GM12878 (cell line): ENCODE data around the gene CLMP. TPM values are rescaled to one million over a fixed set of nuclear protein-coding genes. Genes with fewer than 3 reads are reported as not detected.
A peak's percentile ranks its signal among the peaks of the same experiment; 100 is the strongest.

Source experiments
- CHD4 ChIP-seq: fragments of 200-600 bp; sonication (generic); IDR thresholded peaks from 2 replicates; pipeline ENCODE4 v1.6.1; 2016; ENCODE audit warnings: mild to moderate bottlenecking
- CTCF ChIP-seq, 3 experiments: IDR thresholded peaks in 2 of 3; conservative IDR thresholded peaks in 1 of 3; 2 replicates each; pipeline ENCODE4 v1.5.1; 2011; ENCODE audit warnings: low read depth in 3 of 3, low read length in 3 of 3, mild to moderate bottlenecking in 3 of 3, control low read depth in 2 of 3, moderate library complexity in 2 of 3, inconsistent platforms in 1 of 3, mixed read lengths in 1 of 3; ENCODE audit not compliant: control insufficient read depth in 2 of 3, insufficient read depth in 1 of 3; ENCODE audit errors: extremely low read depth in 1 of 3
- DPF2 ChIP-seq: fragments of 450-650 bp; IDR thresholded peaks from 2 replicates; pipeline ENCODE4 v1.6.1; 2017; ENCODE audit warnings: mild to moderate bottlenecking
- E4F1 ChIP-seq: fragments of 450-650 bp; IDR thresholded peaks from 2 replicates; pipeline ENCODE4 v1.6.1; 2018; ENCODE audit warnings: borderline replicate concordance, mild to moderate bottlenecking; ENCODE audit not compliant: partially characterized antibody
- FOXM1 ChIP-seq: IDR thresholded peaks from 2 replicates; pipeline ENCODE4 v1.6.1; 2012; ENCODE audit warnings: low read depth, mild to moderate bottlenecking, inconsistent platforms, low read length, moderate library complexity
- HDAC6 ChIP-seq: fragments of 200-600 bp; sonication (generic); IDR thresholded peaks from one replicate; pipeline ENCODE4 v1.8.0; 2017; ENCODE audit warnings: antibody characterized with exemption; ENCODE audit not compliant: unreplicated experiment
- IKZF1 ChIP-seq: fragments of 450-650 bp; conservative IDR thresholded peaks from 2 replicates; pipeline ENCODE4 v1.6.1; 2017; ENCODE audit warnings: antibody characterized with exemption, mild to moderate bottlenecking
- NFXL1 ChIP-seq: fragments of 450-650 bp; IDR thresholded peaks from 2 replicates; pipeline ENCODE4 v1.6.1; 2017; ENCODE audit warnings: antibody characterized with exemption, mild to moderate bottlenecking, borderline replicate concordance
- PAX8 ChIP-seq: fragments of 450-650 bp; IDR thresholded peaks from 2 replicates; pipeline ENCODE4 v1.6.1; 2017; ENCODE audit warnings: mild to moderate bottlenecking, moderate library complexity
- RAD51 ChIP-seq: fragments of 450-650 bp; IDR thresholded peaks from 2 replicates; pipeline ENCODE4 v1.6.1; 2016; ENCODE audit warnings: moderate library complexity, mild to moderate bottlenecking, inconsistent platforms
- RCOR1 ChIP-seq: conservative IDR thresholded peaks from 2 replicates; pipeline ENCODE4 v1.6.1; 2012; ENCODE audit warnings: low read depth, low read length, improper control_type of control experiment
- SMAD1 ChIP-seq: fragments of 450-650 bp; IDR thresholded peaks from 2 replicates; pipeline ENCODE4 v1.6.1; 2018; ENCODE audit warnings: mild to moderate bottlenecking, low read depth; ENCODE audit not compliant: partially characterized antibody
- SMAD5 ChIP-seq: IDR thresholded peaks from 2 replicates; pipeline ENCODE4 v1.6.1; 2016; ENCODE audit warnings: antibody characterized with exemption, low read depth
- SREBF2 ChIP-seq: IDR thresholded peaks from 2 replicates; pipeline ENCODE4 v1.6.1; 2012; ENCODE audit warnings: mild to moderate bottlenecking, low read length
- TCF7 ChIP-seq: IDR thresholded peaks from 2 replicates; pipeline ENCODE4 v1.6.1; 2014; ENCODE audit warnings: antibody characterized with exemption, borderline replicate concordance
- ZNF24 ChIP-seq: fragments of 450-650 bp; IDR thresholded peaks from 2 replicates; pipeline ENCODE4 v1.6.1; 2017; ENCODE audit warnings: antibody characterized with exemption, mild to moderate bottlenecking
- ZNF274 ChIP-seq: IDR thresholded peaks from one replicate; pipeline ENCODE4 v1.8.0; 2011; ENCODE audit not compliant: insufficient read length, insufficient read depth
- polyA plus RNA-seq, 11 experiments: library from polyadenylated mRNA; depleted of rRNA in 4 of 11; unstranded in 6 of 11; stranded (reverse) in 5 of 11; fragments of >200 nt; fragmentation: Nextera tagmentation in 4 of 11; fragmentation: Illumina TruSeq in 1 of 11; extraction: Ambion mirVana in 4 of 11; extraction: Trizol in 1 of 11; gene quantifications; 1 replicate in 1 of 11; 2 replicates in 10 of 11; pipeline versions ENCODE4 v1.2.1 to v1.2.3, GENCODE V29; 2011 to 2016; ENCODE audit warnings: inconsistent platforms in 2 of 11, missing spikeins in 2 of 11, low read depth in 1 of 11
- total RNA-seq, 4 experiments: library from RNA; depleted of rRNA in 3 of 4; stranded (reverse); fragments of >200 nt in 3 of 4; fragmentation: Illumina TruSeq in 1 of 4; extraction: Trizol in 1 of 4; gene quantifications; 2 replicates each; pipeline versions ENCODE4 v1.2.1 to v1.2.3, GENCODE V29; 2013 to 2021
- TF ChIP-seq, protein P1 (sequence below): IDR thresholded peaks from 2 replicates; pipeline ENCODE4 v1.6.1; 2012; ENCODE audit warnings: low read depth, low read length, improper control_type of control experiment
- TF ChIP-seq, protein P2 (sequence below): fragments of 450-650 bp; IDR thresholded peaks from 2 replicates; pipeline ENCODE4 v1.6.1; 2016; ENCODE audit warnings: mild to moderate bottlenecking

CLMP gene
- total and polyA plus RNA-seq, 10 of the 15 experiments (the other 5 are each of a cell fraction or from before 2014, with no cell fraction given) = 0.01 to 0.71 (median 0.20) TPM; not detected in 4

DNA sequence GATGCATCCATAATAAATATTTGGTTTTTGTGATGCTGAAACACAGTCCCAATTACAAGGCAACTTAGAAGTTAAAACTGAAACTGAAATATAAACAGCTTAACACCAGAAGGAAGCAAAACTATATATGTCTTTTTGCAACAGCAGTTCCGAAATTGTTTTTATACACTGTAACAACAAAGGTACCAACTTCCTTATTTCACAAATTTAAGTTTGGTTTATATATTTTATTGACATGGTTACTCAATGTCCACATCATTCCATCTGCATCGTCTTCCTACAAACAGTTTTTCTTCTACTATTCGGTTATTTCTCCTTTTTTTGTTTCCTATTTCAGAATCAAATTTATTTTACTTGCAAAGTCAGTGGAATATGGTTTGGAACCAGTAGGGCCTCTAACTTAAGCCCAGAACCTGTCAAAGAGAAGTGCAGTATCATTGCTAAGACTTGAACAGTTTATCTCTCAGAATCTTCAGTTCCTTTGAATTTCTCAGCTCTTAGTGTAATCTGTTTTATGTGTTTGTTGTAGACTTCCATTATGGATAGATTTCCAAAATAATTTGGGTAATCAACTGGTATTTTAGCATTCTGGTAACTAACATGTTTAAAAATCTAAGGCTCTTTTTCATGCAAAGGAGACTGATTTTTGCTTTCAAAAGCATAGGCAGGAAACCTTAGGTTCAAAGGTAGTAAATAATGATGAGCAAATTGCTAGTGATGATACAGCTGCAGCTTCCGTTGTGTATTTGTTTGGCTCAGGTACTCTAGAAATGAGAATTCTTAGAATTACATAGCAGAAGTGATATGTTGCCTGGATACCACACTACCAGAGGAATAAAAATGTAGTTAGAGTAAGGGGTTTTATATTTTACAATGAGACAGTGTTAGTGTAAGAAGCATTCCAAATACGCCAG, 124.9 kb downstream of the CLMP start (continued):
- no peak for TF ChIP-seq CTCF (IDR thresholded peaks at IDR 0.05 in 2 of 3, conservative IDR thresholded peaks at IDR 0.05 in 1 of 3; ENCODE audit: control insufficient read depth in 2 of 3, extremely low read depth in 1 of 3, insufficient read depth in 1 of 3, low read depth in 3 of 3, low read length in 3 of 3)
- TF ChIP-seq, protein P1, sequence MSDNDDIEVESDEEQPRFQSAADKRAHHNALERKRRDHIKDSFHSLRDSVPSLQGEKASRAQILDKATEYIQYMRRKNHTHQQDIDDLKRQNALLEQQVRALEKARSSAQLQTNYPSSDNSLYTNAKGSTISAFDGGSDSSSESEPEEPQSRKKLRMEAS = no peak
- no peak for TF ChIP-seq TCF7
- no peak for TF ChIP-seq CHD4
- no peak for TF ChIP-seq SMAD5
- TF ChIP-seq RAD51 = no peak
- no peak for TF ChIP-seq SMAD1
- TF ChIP-seq IKZF1 = no peak
- no peak for TF ChIP-seq ZNF24
- no peak for TF ChIP-seq HDAC6
- no peak for TF ChIP-seq RCOR1
- TF ChIP-seq ZNF274 = no peak
- TF ChIP-seq NFXL1 = no peak
- TF ChIP-seq, protein P2, sequence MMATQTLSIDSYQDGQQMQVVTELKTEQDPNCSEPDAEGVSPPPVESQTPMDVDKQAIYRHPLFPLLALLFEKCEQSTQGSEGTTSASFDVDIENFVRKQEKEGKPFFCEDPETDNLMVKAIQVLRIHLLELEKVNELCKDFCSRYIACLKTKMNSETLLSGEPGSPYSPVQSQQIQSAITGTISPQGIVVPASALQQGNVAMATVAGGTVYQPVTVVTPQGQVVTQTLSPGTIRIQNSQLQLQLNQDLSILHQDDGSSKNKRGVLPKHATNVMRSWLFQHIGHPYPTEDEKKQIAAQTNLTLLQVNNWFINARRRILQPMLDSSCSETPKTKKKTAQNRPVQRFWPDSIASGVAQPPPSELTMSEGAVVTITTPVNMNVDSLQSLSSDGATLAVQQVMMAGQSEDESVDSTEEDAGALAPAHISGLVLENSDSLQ = no peak
- peak; percentile 76 for TF ChIP-seq FOXM1
- no peak for TF ChIP-seq E4F1
- TF ChIP-seq PAX8 = no peak
- TF ChIP-seq DPF2 = no peak
- TF ChIP-seq SREBF2 = no peak
- TF ChIP-seq, all 136 proteins: peak for 21
